Measurements from ENCODE around the gene FGD2. TPM values are rescaled to one million over a fixed set of nuclear protein-coding genes. Genes with fewer than 3 reads are reported as not detected.
A peak's percentile ranks its signal among the peaks of the same experiment; 100 is the strongest.

FGD2 gene
- total RNA-seq, 2 donors from 2014 or later = 4.9 to 8.0 TPM

DNA sequence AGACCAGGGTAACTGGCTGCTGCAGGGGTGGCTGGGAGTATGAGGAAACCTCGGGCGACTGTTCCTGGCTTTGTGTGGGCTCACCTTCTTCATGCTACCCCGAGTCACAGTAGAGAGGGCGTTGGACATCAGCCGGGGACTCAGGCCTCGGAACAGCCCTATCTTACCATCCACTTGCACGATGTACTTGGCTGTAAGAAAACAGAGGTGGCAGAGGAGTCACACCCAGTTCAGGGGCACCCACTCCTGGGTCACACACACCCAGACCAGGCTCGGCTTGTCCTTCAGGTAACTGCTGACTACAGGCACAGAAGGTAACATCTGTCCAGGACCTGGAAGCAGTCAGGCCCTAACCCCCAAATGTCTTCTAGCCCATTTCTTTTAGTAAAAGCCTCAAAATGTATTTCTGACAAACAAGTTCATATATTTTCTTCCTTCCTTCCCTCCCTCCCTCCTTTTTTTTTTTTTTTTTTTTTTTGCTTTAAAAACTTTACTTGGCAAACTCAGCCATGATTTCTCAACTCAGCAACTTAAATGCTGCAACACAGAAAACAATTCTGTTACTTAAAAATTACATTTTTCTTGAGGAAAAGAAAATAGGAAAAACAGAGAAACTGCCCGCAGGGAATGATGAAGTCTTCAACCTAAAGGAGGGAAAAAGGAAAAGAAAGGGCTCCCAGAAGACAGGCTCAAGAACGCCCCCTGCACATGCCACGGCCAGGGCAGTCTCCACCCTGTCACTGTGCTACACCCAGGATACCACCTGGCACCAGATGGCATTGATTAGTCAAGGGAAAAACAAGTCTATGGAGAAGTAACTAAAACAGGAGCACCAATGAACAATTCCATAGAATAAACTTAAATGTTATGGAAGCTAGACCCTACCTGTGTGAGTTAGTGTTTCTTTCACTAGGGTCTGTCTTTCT lies 26.8 kb upstream of the FGD2 start:
- H3K9me3 ChIP-seq = no peaks in the 10 kb centered on the region
- DNase-seq (ENCODE audit: low spot score) = no peak
- H3K27ac ChIP-seq = peak overlapping the region; percentile 66 to 98
- H3K4me1 ChIP-seq = peaks cover 0 to 88% of the 10 kb centered on the region in 2 donors
- TF ChIP-seq, protein P1, sequence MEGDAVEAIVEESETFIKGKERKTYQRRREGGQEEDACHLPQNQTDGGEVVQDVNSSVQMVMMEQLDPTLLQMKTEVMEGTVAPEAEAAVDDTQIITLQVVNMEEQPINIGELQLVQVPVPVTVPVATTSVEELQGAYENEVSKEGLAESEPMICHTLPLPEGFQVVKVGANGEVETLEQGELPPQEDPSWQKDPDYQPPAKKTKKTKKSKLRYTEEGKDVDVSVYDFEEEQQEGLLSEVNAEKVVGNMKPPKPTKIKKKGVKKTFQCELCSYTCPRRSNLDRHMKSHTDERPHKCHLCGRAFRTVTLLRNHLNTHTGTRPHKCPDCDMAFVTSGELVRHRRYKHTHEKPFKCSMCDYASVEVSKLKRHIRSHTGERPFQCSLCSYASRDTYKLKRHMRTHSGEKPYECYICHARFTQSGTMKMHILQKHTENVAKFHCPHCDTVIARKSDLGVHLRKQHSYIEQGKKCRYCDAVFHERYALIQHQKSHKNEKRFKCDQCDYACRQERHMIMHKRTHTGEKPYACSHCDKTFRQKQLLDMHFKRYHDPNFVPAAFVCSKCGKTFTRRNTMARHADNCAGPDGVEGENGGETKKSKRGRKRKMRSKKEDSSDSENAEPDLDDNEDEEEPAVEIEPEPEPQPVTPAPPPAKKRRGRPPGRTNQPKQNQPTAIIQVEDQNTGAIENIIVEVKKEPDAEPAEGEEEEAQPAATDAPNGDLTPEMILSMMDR (IDR thresholded peaks at IDR 0.05) = no peak
- peaks cover 55% of the 10 kb centered on the region for H3K36me3 ChIP-seq
- no peak overlapping the region for H3K4me3 ChIP-seq
- H3K27me3 ChIP-seq = no peaks in the 10 kb centered on the region

DNA sequence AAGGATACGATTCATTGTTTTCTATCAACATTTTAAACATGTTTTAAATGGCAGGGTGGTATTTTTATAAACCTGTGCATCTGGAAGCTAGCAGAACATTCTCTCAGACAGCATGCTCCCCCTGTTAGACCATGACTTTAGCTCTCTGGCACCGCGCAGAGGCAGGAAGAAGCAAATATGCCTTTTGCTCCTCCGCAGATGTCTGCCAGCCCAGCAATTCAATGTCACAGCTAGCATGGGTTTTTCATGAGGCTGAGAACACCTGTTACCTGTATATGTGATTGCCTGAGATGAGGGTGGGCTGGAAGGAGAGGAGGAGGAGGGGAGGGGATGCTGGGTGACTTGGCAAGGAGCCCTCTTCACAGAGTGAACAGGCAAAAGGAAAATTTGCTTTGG lies 26.1 kb upstream of the FGD2 start:
- no peaks in the 10 kb centered on the region for H3K27me3 ChIP-seq
- TF ChIP-seq, protein P1 (IDR thresholded peaks at IDR 0.05) = peak; percentile 48 to 72
- H3K36me3 ChIP-seq = peaks cover 49% of the 10 kb centered on the region
- no peak for DNase-seq (ENCODE audit: low spot score)
- no peaks in the 10 kb centered on the region for H3K9me3 ChIP-seq
- H3K27ac ChIP-seq = peak overlapping the region; percentile 66 to 98
- no peak overlapping the region for H3K4me3 ChIP-seq
- H3K4me1 ChIP-seq = peaks cover 0 to 88% of the 10 kb centered on the region in 2 donors

DNA sequence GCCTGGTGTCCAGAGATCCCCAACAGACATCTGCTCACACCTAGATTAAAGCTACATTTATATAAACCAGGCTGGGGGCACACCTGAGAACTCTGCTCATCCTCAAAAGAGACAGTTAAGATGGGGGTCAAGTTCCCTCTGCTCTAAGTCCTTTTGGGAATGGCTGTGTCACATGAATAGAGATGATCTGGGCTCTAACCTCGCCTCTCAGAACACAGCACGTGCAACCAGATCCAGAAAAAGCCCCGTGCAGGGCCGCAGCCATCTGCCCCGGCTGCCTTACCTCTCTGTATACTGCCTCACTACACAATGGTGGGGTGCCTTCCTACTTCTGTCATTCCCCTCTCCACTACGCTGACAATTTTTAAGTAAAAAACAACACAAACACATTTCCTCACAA lies 25.3 kb upstream of the FGD2 start:
- Histone ChIP-seq H3K36me3 (peaks cover 42% of the 10 kb centered on the region), H3K4me1 (peaks cover 0 to 91% of the 10 kb centered on the region in 2 donors), H3K27me3 (no peaks in the 10 kb centered on the region), H3K4me3 (no peak overlapping the region), H3K9me3 (no peaks in the 10 kb centered on the region), H3K27ac (peak overlapping the region; percentile 66 to 98)
- TF ChIP-seq, protein P1 (IDR thresholded peaks at IDR 0.05) = no peak
- DNase-seq (ENCODE audit: low spot score) = no peak

GRCh38 chr6:36980876-36981619 lies 24.4 kb upstream of the FGD2 start:
- TF ChIP-seq, protein P1 (IDR thresholded peaks at IDR 0.05) = peak in 1 of 2 donors; percentile 34
- H3K27ac ChIP-seq = peak overlapping the region; percentile 66 to 98
- peaks cover 32% of the 10 kb centered on the region for H3K36me3 ChIP-seq
- DNase-seq (ENCODE audit: low spot score) = no peak
- H3K4me3 ChIP-seq = no peak overlapping the region
- H3K27me3 ChIP-seq = no peaks in the 10 kb centered on the region
- H3K4me1 ChIP-seq = peaks cover 0 to 83% of the 10 kb centered on the region in 2 donors
- no peaks in the 10 kb centered on the region for H3K9me3 ChIP-seq

DNA sequence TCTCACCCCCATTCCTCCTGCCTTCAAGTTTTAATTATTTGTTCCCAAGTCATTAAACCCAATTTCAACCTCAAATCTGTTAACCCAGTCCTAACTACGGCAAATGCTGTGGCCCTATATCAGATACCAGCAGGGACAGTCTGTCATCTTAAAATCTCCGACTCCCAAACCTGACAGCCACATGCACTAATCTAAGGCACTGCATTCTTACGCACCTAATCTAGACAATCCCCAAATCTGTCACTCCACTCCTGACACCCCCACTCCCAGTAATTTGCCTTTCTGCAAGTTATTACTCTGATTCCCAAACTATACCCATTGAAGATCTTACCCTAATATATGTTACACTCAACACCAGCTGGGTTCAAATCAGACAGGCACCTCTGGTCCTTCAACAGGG lies 21.9 kb upstream of the FGD2 start:
- Histone ChIP-seq H3K27ac (peak overlapping the region; percentile 97 to 98), H3K27me3 (no peaks in the 10 kb centered on the region), H3K36me3 (peaks cover 8% of the 10 kb centered on the region), H3K4me3 (no peak overlapping the region), H3K4me1 (peaks cover 0 to 76% of the 10 kb centered on the region in 2 donors), H3K9me3 (no peaks in the 10 kb centered on the region)
- TF ChIP-seq, protein P1 (IDR thresholded peaks at IDR 0.05) = no peak
- no peak for DNase-seq (ENCODE audit: low spot score)

Measured in right atrium auricular region (tissue), 2 donors.